ENCODE measurements around the gene TCF3. TPM values are rescaled to one million over a fixed set of nuclear protein-coding genes. Genes with fewer than 3 reads are reported as not detected.

TCF3 gene
- total RNA-seq, 3 donors from 2014 or later (not counting 1 experiment from before 2014, with no cell fraction given) = 54.5 to 72.2 (median 64.3) TPM

- no peak overlapping the region for H3K4me3 ChIP-seq (ENCODE audit: low read length)
- TF ChIP-seq CTCF (IDR thresholded peaks at IDR 0.05) = no peak
- Mint-ChIP-seq H3K27ac (no peak overlapping the region), H3K27me3 (ENCODE audit: low read depth in 2 of 2) (no peaks in the 10 kb centered on the region), H3K4me1 (peaks cover 15 to 26% of the 10 kb centered on the region in 2 donors), H3K36me3 (no peaks in the 10 kb centered on the region), H3K4me3 (no peak overlapping the region), H3K9me3 (no peaks in the 10 kb centered on the region)
- intact Hi-C loops (cut with micrococcal nuclease) = loop anchor here (10.0 kb wide), 1 partner anchor 197 kb away; the partner anchor contains the start of genes DAZAP1 and GAMT
- no peaks in the 10 kb centered on the region for H3K27me3 ChIP-seq (ENCODE audit: control insufficient read depth, insufficient read depth, low read length)
- H3K9me3 ChIP-seq (ENCODE audit: control insufficient read depth, insufficient read depth, low read length) = no peaks in the 10 kb centered on the region
- ATAC-seq (no peak), DNase-seq (no peak)
- H3K27ac ChIP-seq (ENCODE audit: low read length) = no peak overlapping the region
- 93% methylated on average over 19 of the region's 21 CpGs for WGBS (ENCODE audit: insufficient coverage)
- peaks cover 20% of the 10 kb centered on the region for H3K36me3 ChIP-seq (ENCODE audit: control insufficient read depth, insufficient read depth, low read length)
- peaks cover 41% of the 10 kb centered on the region for H3K4me1 ChIP-seq (ENCODE audit: control insufficient read depth, insufficient read depth, low read length)
Measured at GRCh38 chr19:1602091-1602707, 50.2 kb downstream of the TCF3 start.

GRCh38 chr19:1601613-1602064 is 50.8 kb downstream of the TCF3 start:
- Histone ChIP-seq H3K4me1 (ENCODE audit: control insufficient read depth, insufficient read depth, low read length) (peaks cover 38% of the 10 kb centered on the region), H3K27ac (ENCODE audit: low read length) (no peak overlapping the region), H3K4me3 (ENCODE audit: low read length) (no peak overlapping the region), H3K27me3 (ENCODE audit: control insufficient read depth, insufficient read depth, low read length) (no peaks in the 10 kb centered on the region), H3K36me3 (ENCODE audit: control insufficient read depth, insufficient read depth, low read length) (peaks cover 25% of the 10 kb centered on the region), H3K9me3 (ENCODE audit: control insufficient read depth, insufficient read depth, low read length) (no peaks in the 10 kb centered on the region)
- 95% methylated on average over 14 of the region's 14 CpGs for WGBS (ENCODE audit: insufficient coverage)
- H3K36me3 Mint-ChIP-seq = no peaks in the 10 kb centered on the region
- TF ChIP-seq CTCF (IDR thresholded peaks at IDR 0.05) = no peak
- DNase-seq = no peak
- H3K4me1 Mint-ChIP-seq = peaks cover 15 to 24% of the 10 kb centered on the region in 2 donors
- no peaks in the 10 kb centered on the region for H3K27me3 Mint-ChIP-seq (ENCODE audit: low read depth in 2 of 2)
- no peak for ATAC-seq
- no peak overlapping the region for H3K27ac Mint-ChIP-seq
- H3K9me3 Mint-ChIP-seq = no peaks in the 10 kb centered on the region
- intact Hi-C loops (cut with micrococcal nuclease) = loop anchor here (10.0 kb wide), 1 partner anchor 197 kb away; the partner anchor contains the start of genes DAZAP1 and GAMT
- peak overlapping the region; percentile 25 for H3K4me3 Mint-ChIP-seq

GRCh38 chr19:1599460-1599846 is 53.0 kb downstream of the TCF3 start:
- H3K36me3 ChIP-seq (ENCODE audit: control insufficient read depth, insufficient read depth, low read length) = peaks cover 25% of the 10 kb centered on the region
- peaks cover 1 to 10% of the 10 kb centered on the region in 2 donors for H3K4me1 Mint-ChIP-seq
- no peak overlapping the region for H3K4me3 ChIP-seq (ENCODE audit: low read length)
- H3K27me3 ChIP-seq (ENCODE audit: control insufficient read depth, insufficient read depth, low read length) = no peaks in the 10 kb centered on the region
- no peaks in the 10 kb centered on the region for H3K36me3 Mint-ChIP-seq
- no peak for TF ChIP-seq CTCF (IDR thresholded peaks at IDR 0.05)
- peaks cover 20% of the 10 kb centered on the region for H3K4me1 ChIP-seq (ENCODE audit: control insufficient read depth, insufficient read depth, low read length)
- no peaks in the 10 kb centered on the region for H3K9me3 ChIP-seq (ENCODE audit: control insufficient read depth, insufficient read depth, low read length)
- no peaks in the 10 kb centered on the region for H3K27me3 Mint-ChIP-seq (ENCODE audit: low read depth in 2 of 2)
- H3K4me3 Mint-ChIP-seq = no peak overlapping the region
- H3K9me3 Mint-ChIP-seq = no peaks in the 10 kb centered on the region
- ATAC-seq (peak in 1 of 3 donors; percentile 41), DNase-seq (no peak)
- intact Hi-C loops (cut with micrococcal nuclease) = no loop called here
- no peak overlapping the region for H3K27ac ChIP-seq (ENCODE audit: low read length)
- H3K27ac Mint-ChIP-seq = no peak overlapping the region
- WGBS (ENCODE audit: insufficient coverage) = 97% methylated on average over 15 of the region's 15 CpGs
